HCT116 (cell line): ENCODE results near the gene FNIP2.
"Not testable (repeated sequence)": the region's sequence is repeated elsewhere in the genome, so short reads cannot be mapped to it uniquely, and the experiment has no call there.

Source experiments
- CEBPB ChIP-seq: IDR thresholded peaks from 2 replicates; pipeline ENCODE4 v1.6.1; 2012; ENCODE audit warnings: low read depth
- CTCF ChIP-seq, 3 experiments: fragments of 200-600 bp in 1 of 3; sonication (generic) in 1 of 3; IDR thresholded peaks in 2 of 3; conservative IDR thresholded peaks in 1 of 3; 2 replicates each; pipeline ENCODE4 v1.5.1; 2012 to 2017; ENCODE audit warnings: low read depth in 2 of 3, low read length in 2 of 3, antibody characterized with exemption in 1 of 3, borderline replicate concordance in 1 of 3, control low read depth in 1 of 3, mild to moderate bottlenecking in 1 of 3, mixed read lengths in 1 of 3, mixed run types in 1 of 3, moderate library complexity in 1 of 3; ENCODE audit not compliant: insufficient read depth in 1 of 3
- EZH2 ChIP-seq: fragments of 200-600 bp; sonication (generic); IDR thresholded peaks from 2 replicates; pipeline ENCODE4 v1.6.1; 2017; ENCODE audit warnings: antibody characterized with exemption, mixed run types
- EZH2phosphoT487 ChIP-seq: fragments of 200-600 bp; IDR thresholded peaks from 2 replicates; pipeline ENCODE4 v1.6.1; 2018; ENCODE audit warnings: antibody characterized with exemption, borderline replicate concordance
- FOSL1 ChIP-seq: IDR thresholded peaks from 2 replicates; pipeline ENCODE4 v1.6.1; 2012; ENCODE audit warnings: low read depth
- JUND ChIP-seq: IDR thresholded peaks from 2 replicates; pipeline ENCODE4 v1.6.1; 2012
- MAX ChIP-seq: IDR thresholded peaks from 2 replicates; pipeline ENCODE4 v1.6.1; 2012
- POLR2A ChIP-seq: IDR thresholded peaks from 2 replicates; pipeline ENCODE4 v1.7.0; 2011; ENCODE audit warnings: borderline replicate concordance; ENCODE audit not compliant: insufficient read depth, insufficient read length; ENCODE audit errors: extremely low read depth
- POLR2AphosphoS5 ChIP-seq: IDR thresholded peaks from 2 replicates; pipeline ENCODE4 v1.6.1; 2011; ENCODE audit warnings: mild to moderate bottlenecking, low read depth, low read length, moderate library complexity
- TCF7L2 ChIP-seq: IDR thresholded peaks from 2 replicates; pipeline ENCODE4 v1.7.0; 2011; ENCODE audit warnings: borderline replicate concordance, inconsistent platforms; ENCODE audit not compliant: insufficient read depth, insufficient read length; ENCODE audit errors: extremely low read depth
- ZBTB33 ChIP-seq: IDR thresholded peaks from 2 replicates; pipeline ENCODE4 v1.6.1; 2011; ENCODE audit warnings: mild to moderate bottlenecking, low read length, moderate library complexity; ENCODE audit not compliant: insufficient replicate concordance; ENCODE audit errors: extremely low read depth
- ZNF274 ChIP-seq: fragments of 200-500 bp; sonication (Bioruptor generic); IDR thresholded peaks from 2 replicates; pipeline ENCODE4 v1.6.1; 2014; ENCODE audit warnings: mild to moderate bottlenecking, low read depth, low read length, inconsistent platforms

GRCh38 chr4:158902280-158903078 is 133.7 kb downstream of the FNIP2 start:
- TF ChIP-seq JUND; CEBPB; POLR2A; TCF7L2; CTCF (IDR thresholded peaks at IDR 0.05 in 2 of 3, conservative IDR thresholded peaks at IDR 0.05 in 1 of 3; ENCODE audit: borderline replicate concordance in 1 of 3, insufficient read depth in 1 of 3, low read depth in 2 of 3, low read length in 2 of 3); EZH2phosphoT487; POLR2AphosphoS5; FOSL1; MAX; EZH2; ZNF274; ZBTB33: not testable (repeated sequence)
